GM23248 (cell line): Measurements from ENCODE around the gene KHDRBS2. TPM values are rescaled to one million over a fixed set of nuclear protein-coding genes. Genes with fewer than 3 reads are reported as not detected.

ENCODE experiments used
- DNase-seq: peaks from one replicate; pipeline ENCODE4 v3.0.0-alpha.2; 2015
- H2AFZ ChIP-seq: fragments of 200-600 bp; sonication (generic); 2 replicates; pipeline ENCODE4 v1.6.1; 2016; ENCODE audit warnings: antibody characterized with exemption
- H3F3A ChIP-seq: fragments of 200-600 bp; sonication (generic); 2 replicates; pipeline ENCODE4 v1.6.1; 2016; ENCODE audit warnings: mild to moderate bottlenecking, antibody characterized with exemption, mixed run types; ENCODE audit not compliant: insufficient read depth
- H3K27ac ChIP-seq: fragments of 200-600 bp; sonication (generic); 2 replicates; pipeline ENCODE4 v1.5.1; 2016; ENCODE audit warnings: mild to moderate bottlenecking
- H3K27me3 ChIP-seq: fragments of 200-600 bp; sonication (generic); replicated peaks from 2 replicates; pipeline ENCODE4 v1.6.1; 2016; ENCODE audit warnings: mild to moderate bottlenecking; ENCODE audit not compliant: insufficient read depth
- H3K36me3 ChIP-seq: fragments of 200-600 bp; sonication (generic); 2 replicates; pipeline ENCODE4 v1.6.1; 2016; ENCODE audit warnings: low read depth, mild to moderate bottlenecking
- H3K4me1 ChIP-seq: fragments of 200-600 bp; sonication (generic); 2 replicates; pipeline ENCODE4 v1.6.1; 2016; ENCODE audit warnings: mild to moderate bottlenecking; ENCODE audit not compliant: insufficient read depth
- H3K4me2 ChIP-seq: fragments of 200-600 bp; sonication (generic); one replicate; pipeline ENCODE4 v1.6.1; 2016; ENCODE audit warnings: mild to moderate bottlenecking; ENCODE audit not compliant: unreplicated experiment
- H3K4me3 ChIP-seq: fragments of 200-600 bp; sonication (generic); 2 replicates; pipeline ENCODE4 v1.5.1; 2016; ENCODE audit warnings: mild to moderate bottlenecking
- H3K79me2 ChIP-seq: fragments of 200-600 bp; sonication (generic); 2 replicates; pipeline ENCODE4 v1.6.1; 2016; ENCODE audit warnings: mild to moderate bottlenecking; ENCODE audit not compliant: insufficient read depth
- H3K9ac ChIP-seq: fragments of 200-600 bp; sonication (generic); 2 replicates; pipeline ENCODE4 v1.6.1; 2016; ENCODE audit warnings: mild to moderate bottlenecking
- H3K9me2 ChIP-seq: fragments of 200-600 bp; sonication (generic); 2 replicates; pipeline ENCODE4 v1.6.1; 2016; ENCODE audit warnings: mixed run types, mild to moderate bottlenecking, moderate library complexity; ENCODE audit not compliant: insufficient read depth
- H3K9me3 ChIP-seq: fragments of 200-600 bp; sonication (generic); one replicate; pipeline ENCODE4 v1.6.1; 2017; ENCODE audit warnings: low read depth
- H4K20me1 ChIP-seq: fragments of 200-600 bp; sonication (generic); 2 replicates; pipeline ENCODE4 v1.6.0; 2016; ENCODE audit not compliant: insufficient read depth
- EZH2 ChIP-seq: fragments of 200-600 bp; sonication (generic); IDR thresholded peaks from 2 replicates; pipeline ENCODE4 v1.6.1; 2018; ENCODE audit warnings: antibody characterized with exemption, mild to moderate bottlenecking; ENCODE audit not compliant: insufficient read depth, poor library complexity, severe bottlenecking
- EZH2phosphoT487 ChIP-seq: fragments of 200-600 bp; sonication (generic); IDR thresholded peaks from 2 replicates; pipeline ENCODE4 v1.6.1; 2018; ENCODE audit warnings: antibody characterized with exemption, moderate library complexity, mild to moderate bottlenecking, low read depth; ENCODE audit not compliant: insufficient read depth
- WGBS, 2 experiments: methylation state at CpG; one replicate each; pipeline ENCODE4 v1.1.6; 2015 to 2017; ENCODE audit warnings: low lambda C conversion rate in 2 of 2, low coverage in 1 of 2; ENCODE audit errors: missing lambda C conversion rate in 2 of 2; 5-methylcytosine and 5-hydroxymethylcytosine counted together
- in situ Hi-C: fragments of 300-500 bp; cut with MboI; formaldehyde crosslinking; loops from 2 replicates; pipeline ENCODE4 v1.15.0; 2020
- polyA plus RNA-seq: library from polyadenylated mRNA; unstranded; fragments of >200 nt; fragmentation: Nextera tagmentation; extraction: Ambion mirVana; gene quantifications from 2 replicates; pipeline ENCODE4 v1.2.1, GENCODE V29; 2016
- total RNA-seq: library from RNA; depleted of rRNA; stranded (reverse); fragments of >200 nt; shearing (Covaris generic); gene quantifications from 2 replicates; pipeline ENCODE4 v1.2.3, GENCODE V29; 2014

Gene KHDRBS2
- total and polyA plus RNA-seq, 2 experiments from 2014 or later: not detected

DNA sequence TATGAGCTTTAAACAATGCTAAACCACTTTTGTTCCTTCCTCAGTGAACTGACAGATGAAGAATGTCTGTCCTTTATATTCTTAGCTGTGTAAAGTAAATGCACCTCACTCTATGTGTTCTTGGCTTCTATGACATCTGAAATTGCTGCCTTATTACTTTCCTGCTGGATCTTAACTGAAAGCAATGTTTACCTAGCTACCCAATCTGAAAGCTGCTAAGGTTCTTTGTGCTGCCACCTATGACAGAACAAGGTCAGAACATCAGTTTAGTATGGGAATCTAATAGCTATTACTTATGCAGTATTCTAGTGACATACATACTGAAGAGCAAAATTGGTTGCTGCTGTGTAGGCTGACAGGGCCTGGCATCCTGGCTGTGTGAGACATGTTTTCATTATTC is 444.1 kb downstream of the KHDRBS2 start:
- H3K36me3 ChIP-seq: no peaks in the 10 kb centered on the region
- no peaks in the 10 kb centered on the region for H3K79me2 ChIP-seq
- no peaks in the 10 kb centered on the region for H3K9me3 ChIP-seq
- H3K4me3 ChIP-seq: no peak overlapping the region
- in situ Hi-C loops: no loop called here
- no peaks in the 10 kb centered on the region for H3K9me2 ChIP-seq
- DNase-seq: no peak
- no peaks in the 10 kb centered on the region for H3K4me1 ChIP-seq
- H3K9ac ChIP-seq: no peak overlapping the region
- no peak overlapping the region for H2AFZ ChIP-seq
- H3F3A ChIP-seq: no peaks in the 10 kb centered on the region
- no peaks in the 10 kb centered on the region for H3K27me3 ChIP-seq
- H3K4me2 ChIP-seq: no peak overlapping the region
- H3K27ac ChIP-seq: no peak overlapping the region
- no peak for TF ChIP-seq EZH2phosphoT487
- no peak for TF ChIP-seq EZH2
- H4K20me1 ChIP-seq: no peaks in the 10 kb centered on the region

DNA sequence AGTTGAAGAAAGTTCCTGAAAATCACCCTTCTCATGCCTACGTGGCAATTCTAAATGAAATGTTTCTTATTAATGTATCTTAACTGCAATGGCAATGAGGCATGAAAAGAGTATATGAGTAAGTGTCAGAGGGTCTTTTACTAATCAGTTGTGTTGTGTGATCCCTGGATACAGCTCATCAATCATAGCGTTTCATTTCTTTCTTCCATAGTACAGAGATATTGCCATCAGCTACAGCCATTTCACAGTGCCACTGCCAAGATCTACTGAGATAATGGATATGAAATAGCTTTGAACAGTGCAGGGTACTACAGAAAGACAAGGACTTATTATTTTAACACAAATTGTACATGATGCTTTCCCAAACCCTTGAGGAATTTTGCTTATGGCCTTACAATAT is 450.8 kb downstream of the KHDRBS2 start:
- no peak for TF ChIP-seq EZH2phosphoT487
- TF ChIP-seq EZH2: no peak
- 16 to 25% methylated on average over 2 of the region's 2 CpGs for WGBS, 2 experiments
- in situ Hi-C loops: no loop called here

DNA sequence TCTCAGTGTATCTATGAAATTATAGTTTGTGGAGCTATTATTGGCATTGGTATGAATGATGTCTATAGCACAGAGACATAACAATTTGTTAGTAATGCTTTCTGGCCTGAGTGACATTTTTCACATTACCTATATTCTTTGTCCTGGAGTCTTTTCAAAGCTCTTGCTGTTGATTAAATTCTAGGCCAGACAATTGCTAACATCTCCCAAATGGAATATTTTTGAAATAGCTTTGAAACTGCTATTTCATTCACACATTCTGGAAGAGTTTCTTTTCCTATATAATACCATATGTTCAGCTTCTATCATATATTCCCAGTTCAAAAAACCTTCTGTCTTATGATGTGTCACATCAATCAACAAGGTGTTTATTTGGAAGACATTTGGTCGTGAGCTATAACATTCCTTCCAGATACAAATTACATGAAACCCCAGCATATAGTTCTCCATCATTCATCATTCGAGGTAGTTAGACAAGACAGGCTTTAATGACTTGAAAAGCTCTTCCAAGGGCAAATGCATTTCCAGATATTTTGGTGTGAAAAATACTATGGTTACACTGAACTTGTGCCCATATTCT is 452.8 kb downstream of the KHDRBS2 start:
- no peak for DNase-seq
- no peak overlapping the region for H3K4me2 ChIP-seq
- no peak overlapping the region for H3K9ac ChIP-seq
- H3K4me1 ChIP-seq: no peaks in the 10 kb centered on the region
- H3K27me3 ChIP-seq: no peaks in the 10 kb centered on the region
- H4K20me1 ChIP-seq: no peaks in the 10 kb centered on the region
- H3F3A ChIP-seq: no peaks in the 10 kb centered on the region
- no peaks in the 10 kb centered on the region for H3K79me2 ChIP-seq
- H3K9me3 ChIP-seq: no peaks in the 10 kb centered on the region
- H3K36me3 ChIP-seq: no peaks in the 10 kb centered on the region
- H2AFZ ChIP-seq: no peak overlapping the region
- 0 to 2% methylated on average over 2 of the region's 2 CpGs for WGBS, 2 experiments
- no peak overlapping the region for H3K4me3 ChIP-seq
- H3K27ac ChIP-seq: no peak overlapping the region
- in situ Hi-C loops: no loop called here
- H3K9me2 ChIP-seq: no peaks in the 10 kb centered on the region
- no peak for TF ChIP-seq EZH2phosphoT487
- TF ChIP-seq EZH2: no peak

More for the DNA sequence above, 450.8 kb downstream of the KHDRBS2 start:
- no peak overlapping the region for H3K9ac ChIP-seq
- no peak overlapping the region for H2AFZ ChIP-seq
- no peak overlapping the region for H3K27ac ChIP-seq
- H3K4me2 ChIP-seq: no peak overlapping the region
- no peaks in the 10 kb centered on the region for H3K79me2 ChIP-seq
- no peaks in the 10 kb centered on the region for H3K27me3 ChIP-seq
- no peak for DNase-seq
- H4K20me1 ChIP-seq: no peaks in the 10 kb centered on the region
- H3K4me1 ChIP-seq: no peaks in the 10 kb centered on the region
- no peaks in the 10 kb centered on the region for H3K9me3 ChIP-seq
- H3F3A ChIP-seq: no peaks in the 10 kb centered on the region
- no peak overlapping the region for H3K4me3 ChIP-seq
- H3K36me3 ChIP-seq: no peaks in the 10 kb centered on the region
- H3K9me2 ChIP-seq: no peaks in the 10 kb centered on the region

GRCh38 chr6:61817716-61818115 is 468.3 kb downstream of the KHDRBS2 start:
- in situ Hi-C loops: no loop called here
- DNase-seq: no peak

DNA sequence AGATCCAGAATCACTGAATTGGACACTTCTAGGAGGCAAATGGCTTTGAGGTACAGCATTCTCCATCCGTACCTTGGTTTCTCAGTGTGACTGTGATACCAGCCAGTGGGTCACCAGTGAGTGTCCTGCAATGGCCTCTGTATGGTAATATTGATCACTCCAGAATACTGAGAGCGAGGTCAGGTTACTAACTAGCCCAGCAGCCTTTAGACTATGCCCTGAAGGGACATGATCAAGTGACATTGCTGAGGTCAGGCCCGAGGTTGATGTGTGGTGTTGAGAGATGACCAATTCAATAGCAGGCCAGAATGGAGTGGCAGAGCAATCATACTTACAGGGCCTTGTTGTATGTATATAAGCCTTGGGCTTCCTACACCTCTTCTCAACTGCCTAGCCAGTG is 476.0 kb downstream of the KHDRBS2 start:
- H3F3A ChIP-seq: no peaks in the 10 kb centered on the region
- no peaks in the 10 kb centered on the region for H3K79me2 ChIP-seq
- H3K4me3 ChIP-seq: no peak overlapping the region
- no peaks in the 10 kb centered on the region for H3K9me2 ChIP-seq
- no peaks in the 10 kb centered on the region for H3K36me3 ChIP-seq
- in situ Hi-C loops: no loop called here
- no peak overlapping the region for H2AFZ ChIP-seq
- no peaks in the 10 kb centered on the region for H3K27me3 ChIP-seq
- no peaks in the 10 kb centered on the region for H3K9me3 ChIP-seq
- H4K20me1 ChIP-seq: no peaks in the 10 kb centered on the region
- no peak overlapping the region for H3K4me2 ChIP-seq
- DNase-seq: no peak
- H3K9ac ChIP-seq: no peak overlapping the region
- no peaks in the 10 kb centered on the region for H3K4me1 ChIP-seq
- no peak overlapping the region for H3K27ac ChIP-seq
- TF ChIP-seq EZH2phosphoT487 (no peak), EZH2 (no peak)
- whole genome bisulfite sequencing, 2 experiments: 10 to 18% methylated on average over 3 of the region's 3 CpGs

More at GRCh38 chr6:61817716-61818115, 468.3 kb downstream of the KHDRBS2 start:
- H3K9ac ChIP-seq: no peak overlapping the region
- no peaks in the 10 kb centered on the region for H3K4me1 ChIP-seq
- no peak overlapping the region for H3K4me2 ChIP-seq
- H2AFZ ChIP-seq: no peak overlapping the region
- TF ChIP-seq EZH2phosphoT487: no peak
- TF ChIP-seq EZH2: no peak
- no peaks in the 10 kb centered on the region for H3K27me3 ChIP-seq
- H3K36me3 ChIP-seq: no peaks in the 10 kb centered on the region
- WGBS, 2 experiments: 7 to 10% methylated on average over 2 of the region's 2 CpGs
- H3K9me3 ChIP-seq: no peaks in the 10 kb centered on the region
- H3F3A ChIP-seq: no peaks in the 10 kb centered on the region
- H4K20me1 ChIP-seq: no peaks in the 10 kb centered on the region
- no peak overlapping the region for H3K27ac ChIP-seq
- H3K79me2 ChIP-seq: no peaks in the 10 kb centered on the region
- H3K4me3 ChIP-seq: no peak overlapping the region
- H3K9me2 ChIP-seq: no peaks in the 10 kb centered on the region
